ENCODE measurements around the gene LPO. TPM values are rescaled to one million over a fixed set of nuclear protein-coding genes. Genes with fewer than 3 reads are reported as not detected.

The LPO gene
- total and polyA plus RNA-seq, 9 of the 15 experiments (the other 6 are each of a cell fraction or from before 2014, with no cell fraction given), result 0.07 to 0.11 TPM; not detected in 7

DNA sequence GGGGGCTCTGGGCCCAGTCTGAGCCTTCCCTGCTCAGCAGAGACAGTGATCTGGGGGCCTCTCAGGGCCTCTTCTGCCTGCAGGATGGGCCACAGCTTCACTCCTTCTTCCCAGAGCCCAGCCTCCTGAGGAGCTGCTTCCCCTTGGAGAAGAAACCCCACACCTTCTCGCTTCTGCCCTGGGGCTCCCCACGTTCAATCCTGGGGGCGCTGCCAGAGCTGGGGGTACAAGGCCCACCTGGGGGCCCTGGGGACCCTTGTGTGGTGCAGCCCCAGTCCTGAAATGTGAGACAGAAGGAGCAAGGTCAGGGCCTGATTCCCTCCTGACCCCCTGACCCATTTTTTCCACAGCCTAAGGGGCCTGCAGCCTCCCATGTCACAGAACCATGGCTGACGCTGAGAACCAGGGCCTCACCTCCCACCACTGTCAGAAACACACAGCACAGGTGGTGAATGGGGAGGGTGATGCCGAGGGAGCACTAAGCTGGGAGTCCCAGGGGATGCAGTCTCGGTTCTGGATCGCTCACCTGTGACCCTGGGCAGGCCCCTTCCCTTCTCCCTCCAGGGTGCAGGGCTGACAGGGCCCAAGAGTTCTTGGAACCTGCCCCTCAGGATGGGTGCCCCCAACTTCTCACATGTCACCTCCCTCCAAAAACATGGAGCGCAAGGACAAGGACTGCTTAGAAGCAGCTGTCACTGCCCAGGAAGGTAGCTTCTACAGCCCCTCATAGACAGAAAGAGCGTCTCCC lies 64.0 kb downstream of the LPO start (continued):
- TF ChIP-seq, protein P1, sequence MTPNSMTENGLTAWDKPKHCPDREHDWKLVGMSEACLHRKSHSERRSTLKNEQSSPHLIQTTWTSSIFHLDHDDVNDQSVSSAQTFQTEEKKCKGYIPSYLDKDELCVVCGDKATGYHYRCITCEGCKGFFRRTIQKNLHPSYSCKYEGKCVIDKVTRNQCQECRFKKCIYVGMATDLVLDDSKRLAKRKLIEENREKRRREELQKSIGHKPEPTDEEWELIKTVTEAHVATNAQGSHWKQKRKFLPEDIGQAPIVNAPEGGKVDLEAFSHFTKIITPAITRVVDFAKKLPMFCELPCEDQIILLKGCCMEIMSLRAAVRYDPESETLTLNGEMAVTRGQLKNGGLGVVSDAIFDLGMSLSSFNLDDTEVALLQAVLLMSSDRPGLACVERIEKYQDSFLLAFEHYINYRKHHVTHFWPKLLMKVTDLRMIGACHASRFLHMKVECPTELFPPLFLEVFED (CRISPR knock-in tag; conservative IDR thresholded peaks at IDR 0.05), result no peak
- no peak for TF ChIP-seq RFX1 (IDR thresholded peaks at IDR 0.05)
- no peak for TF ChIP-seq TEAD4 (IDR thresholded peaks at IDR 0.05; ENCODE audit: low read length)
- TF ChIP-seq TEAD4 (CRISPR knock-in tag; IDR thresholded peaks at IDR 0.05; ENCODE audit: borderline replicate concordance), result no peak

DNA sequence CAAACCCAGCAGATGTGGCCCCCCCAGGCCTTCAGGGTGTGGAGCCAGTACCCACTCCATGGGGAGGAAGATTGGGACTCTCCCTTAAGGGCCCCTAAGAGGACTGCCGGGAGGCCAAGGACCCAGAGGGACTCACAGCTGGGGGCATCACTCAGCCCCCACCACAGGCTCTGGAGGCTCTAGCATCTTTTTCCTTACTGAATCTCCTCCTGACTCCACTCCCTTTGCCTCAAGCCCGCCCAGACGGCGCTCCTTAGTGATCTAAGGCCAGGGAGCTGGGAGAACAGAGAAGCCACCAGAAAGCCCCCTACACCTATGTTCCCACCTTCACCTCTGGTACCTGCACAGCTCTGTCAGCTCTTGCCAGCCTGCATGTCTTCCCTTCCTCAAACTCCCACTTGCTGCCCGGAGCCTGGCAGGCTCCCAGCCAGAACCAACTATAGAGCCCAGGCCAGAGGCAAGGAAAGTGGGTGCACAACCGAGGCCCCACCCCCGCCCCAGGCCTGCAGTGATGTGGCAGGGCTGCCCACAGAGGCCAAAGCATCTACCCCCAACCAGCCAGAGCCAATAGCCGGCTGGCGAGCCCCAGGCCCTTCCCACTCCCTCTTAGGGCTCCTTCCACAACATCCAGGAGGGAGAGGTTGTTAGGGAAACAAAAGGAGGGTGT lies 64.7 kb downstream of the LPO start:
- TF ChIP-seq, protein P2, sequence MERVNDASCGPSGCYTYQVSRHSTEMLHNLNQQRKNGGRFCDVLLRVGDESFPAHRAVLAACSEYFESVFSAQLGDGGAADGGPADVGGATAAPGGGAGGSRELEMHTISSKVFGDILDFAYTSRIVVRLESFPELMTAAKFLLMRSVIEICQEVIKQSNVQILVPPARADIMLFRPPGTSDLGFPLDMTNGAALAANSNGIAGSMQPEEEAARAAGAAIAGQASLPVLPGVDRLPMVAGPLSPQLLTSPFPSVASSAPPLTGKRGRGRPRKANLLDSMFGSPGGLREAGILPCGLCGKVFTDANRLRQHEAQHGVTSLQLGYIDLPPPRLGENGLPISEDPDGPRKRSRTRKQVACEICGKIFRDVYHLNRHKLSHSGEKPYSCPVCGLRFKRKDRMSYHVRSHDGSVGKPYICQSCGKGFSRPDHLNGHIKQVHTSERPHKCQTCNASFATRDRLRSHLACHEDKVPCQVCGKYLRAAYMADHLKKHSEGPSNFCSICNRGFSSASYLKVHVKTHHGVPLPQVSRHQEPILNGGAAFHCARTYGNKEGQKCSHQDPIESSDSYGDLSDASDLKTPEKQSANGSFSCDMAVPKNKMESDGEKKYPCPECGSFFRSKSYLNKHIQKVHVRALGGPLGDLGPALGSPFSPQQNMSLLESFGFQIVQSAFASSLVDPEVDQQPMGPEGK (CRISPR knock-in tag; IDR thresholded peaks at IDR 0.05; ENCODE audit: borderline replicate concordance), result no peak
- TF ChIP-seq, protein P3, sequence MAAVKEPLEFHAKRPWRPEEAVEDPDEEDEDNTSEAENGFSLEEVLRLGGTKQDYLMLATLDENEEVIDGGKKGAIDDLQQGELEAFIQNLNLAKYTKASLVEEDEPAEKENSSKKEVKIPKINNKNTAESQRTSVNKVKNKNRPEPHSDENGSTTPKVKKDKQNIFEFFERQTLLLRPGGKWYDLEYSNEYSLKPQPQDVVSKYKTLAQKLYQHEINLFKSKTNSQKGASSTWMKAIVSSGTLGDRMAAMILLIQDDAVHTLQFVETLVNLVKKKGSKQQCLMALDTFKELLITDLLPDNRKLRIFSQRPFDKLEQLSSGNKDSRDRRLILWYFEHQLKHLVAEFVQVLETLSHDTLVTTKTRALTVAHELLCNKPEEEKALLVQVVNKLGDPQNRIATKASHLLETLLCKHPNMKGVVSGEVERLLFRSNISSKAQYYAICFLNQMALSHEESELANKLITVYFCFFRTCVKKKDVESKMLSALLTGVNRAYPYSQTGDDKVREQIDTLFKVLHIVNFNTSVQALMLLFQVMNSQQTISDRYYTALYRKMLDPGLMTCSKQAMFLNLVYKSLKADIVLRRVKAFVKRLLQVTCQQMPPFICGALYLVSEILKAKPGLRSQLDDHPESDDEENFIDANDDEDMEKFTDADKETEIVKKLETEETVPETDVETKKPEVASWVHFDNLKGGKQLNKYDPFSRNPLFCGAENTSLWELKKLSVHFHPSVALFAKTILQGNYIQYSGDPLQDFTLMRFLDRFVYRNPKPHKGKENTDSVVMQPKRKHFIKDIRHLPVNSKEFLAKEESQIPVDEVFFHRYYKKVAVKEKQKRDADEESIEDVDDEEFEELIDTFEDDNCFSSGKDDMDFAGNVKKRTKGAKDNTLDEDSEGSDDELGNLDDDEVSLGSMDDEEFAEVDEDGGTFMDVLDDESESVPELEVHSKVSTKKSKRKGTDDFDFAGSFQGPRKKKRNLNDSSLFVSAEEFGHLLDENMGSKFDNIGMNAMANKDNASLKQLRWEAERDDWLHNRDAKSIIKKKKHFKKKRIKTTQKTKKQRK (IDR thresholded peaks at IDR 0.05; ENCODE audit: borderline replicate concordance, low read depth, low read length), result no peak
- TF ChIP-seq JUND (IDR thresholded peaks at IDR 0.05; ENCODE audit: borderline replicate concordance, low read depth, low read length) (no peak), JUND (tag; IDR thresholded peaks at IDR 0.05; ENCODE audit: borderline replicate concordance, low read depth, low read length) (no peak), ELF2 (CRISPR knock-in tag; IDR thresholded peaks at IDR 0.05) (no peak)
- no peak overlapping the region for H3K27ac ChIP-seq (ENCODE audit: extremely low read depth, low read depth, low read length)
- H2AFZ ChIP-seq (ENCODE audit: low read depth, low read length), result no peak overlapping the region
- H3K4me2 ChIP-seq (ENCODE audit: insufficient read depth, low read length), result no peak overlapping the region
- no peak overlapping the region for H3K4me3 ChIP-seq
- no peak for ATAC-seq
- H3K36me3 ChIP-seq (ENCODE audit: control insufficient read depth, insufficient read depth, low read length), result no peaks in the 10 kb centered on the region
- POLR2A ChIA-PET, result no interaction called here
- BruUV-seq (replicated peaks), result no TSS peak
- no peak for DNase-seq (ENCODE audit: extremely low read depth in 1 of 4, low spot score in 3 of 4)
- no peak overlapping the region for H3K9ac ChIP-seq (ENCODE audit: insufficient read depth in 1 of 2, low read depth in 2 of 2, low read length in 2 of 2)
- H3K9me3 ChIP-seq (replicated peaks; ENCODE audit: control insufficient read depth, insufficient read depth, low read depth, low read length), result no peaks in the 10 kb centered on the region
- CTCF ChIA-PET (ENCODE audit: low intra/inter-chr PET ratio), result no interaction called here
- no peak for FAIRE-seq
- peaks cover 11% of the 10 kb centered on the region for H3K9me1 ChIP-seq (ENCODE audit: control insufficient read depth, insufficient read depth, low read length)
- WGBS (ENCODE audit: insufficient coverage, low coverage, missing lambda C conversion rate), result 33% methylated on average over 9 of the region's 9 CpGs
- H3K27me3 ChIP-seq (ENCODE audit: control insufficient read depth in 2 of 2, insufficient read depth in 2 of 2, low read length in 2 of 2), result no peaks in the 10 kb centered on the region
- H3K4me1 ChIP-seq (replicated peaks in 1 of 2; ENCODE audit: control insufficient read depth in 2 of 2, insufficient read depth in 2 of 2, low read length in 2 of 2), result peaks cover 4 to 18% of the 10 kb centered on the region in 2 experiments; a peak in 2 of 5 replicates
- no peaks in the 10 kb centered on the region for H3K79me2 ChIP-seq (ENCODE audit: control insufficient read depth, insufficient read depth, low read length)
- H4K20me1 ChIP-seq (replicated peaks; ENCODE audit: control insufficient read depth, insufficient read depth, low read length), result no peaks in the 10 kb centered on the region
- in situ Hi-C loops (cut with MboI) (no loop called here), intact Hi-C loops (cut with micrococcal nuclease) (no loop called here)

Data from K562 (cell line).